Astrocyte (in vitro differentiated cells and primary cell): ENCODE results near the gene PLXDC2. TPM values are rescaled to one million over a fixed set of nuclear protein-coding genes. Genes with fewer than 3 reads are reported as not detected.

Experiments used
- DNase-seq: peaks from one replicate; pipeline ENCODE4 v3.0.0-alpha.2; 2010; ENCODE audit warnings: low read depth
- FAIRE-seq: peaks from 2 replicates; lab custom pipeline; 2011; peaks lifted over from hg19 to GRCh38; lab: Jason Lieb, UNC
- H2AFZ ChIP-seq: 2 replicates; pipeline ENCODE4 v1.6.0; 2012; ENCODE audit warnings: low read depth, low read length, inconsistent platforms
- H3K27ac ChIP-seq: 2 replicates; pipeline ENCODE4 v1.5.1; 2011; ENCODE audit warnings: low read depth, low read length, inconsistent platforms
- H3K27me3 ChIP-seq: 2 replicates; pipeline ENCODE4 v1.6.0; 2011; ENCODE audit warnings: low read length, inconsistent platforms; ENCODE audit not compliant: insufficient read depth
- H3K36me3 ChIP-seq: 2 replicates; pipeline ENCODE4 v1.5.1; 2011; ENCODE audit warnings: low read length, inconsistent platforms; ENCODE audit not compliant: insufficient read depth
- H3K4me1 ChIP-seq: 2 replicates; pipeline ENCODE4 v1.5.1; 2011; ENCODE audit warnings: low read length, inconsistent platforms; ENCODE audit not compliant: insufficient read depth
- H3K4me2 ChIP-seq: 2 replicates; pipeline ENCODE4 v1.6.0; 2012; ENCODE audit warnings: low read length, inconsistent platforms
- H3K4me3 ChIP-seq: 2 replicates; pipeline ENCODE4 v1.5.1; 2011; ENCODE audit warnings: low read depth, mild to moderate bottlenecking, low read length, inconsistent platforms; ENCODE audit not compliant: insufficient read depth
- H3K79me2 ChIP-seq: 2 replicates; pipeline ENCODE4 v1.6.0; 2012; ENCODE audit warnings: mild to moderate bottlenecking, low read length, inconsistent platforms; ENCODE audit not compliant: insufficient read depth
- H3K9ac ChIP-seq: 2 replicates; pipeline ENCODE4 v1.6.0; 2012; ENCODE audit warnings: mild to moderate bottlenecking, low read length, inconsistent platforms
- H3K9me3 ChIP-seq: 2 replicates; pipeline ENCODE4 v1.5.1; 2012; ENCODE audit warnings: low read depth, mild to moderate bottlenecking, low read length, inconsistent platforms; ENCODE audit not compliant: insufficient read depth
- H4K20me1 ChIP-seq: 2 replicates; pipeline ENCODE4 v1.6.0; 2012; ENCODE audit warnings: low read length, inconsistent platforms; ENCODE audit not compliant: insufficient read depth
- H3K27ac Mint-ChIP-seq: one replicate; pipeline ENCODE4 v1.8.0; 2021; ENCODE audit warnings: mild to moderate bottlenecking, mixed read lengths; ENCODE audit not compliant: unreplicated experiment
- H3K27me3 Mint-ChIP-seq: one replicate; pipeline ENCODE4 v1.8.0; 2021; ENCODE audit warnings: low read depth, mixed read lengths; ENCODE audit not compliant: unreplicated experiment
- H3K36me3 Mint-ChIP-seq: one replicate; pipeline ENCODE4 v1.8.0; 2021; ENCODE audit warnings: low read depth, mixed read lengths; ENCODE audit not compliant: unreplicated experiment
- H3K4me1 Mint-ChIP-seq: one replicate; pipeline ENCODE4 v1.8.0; 2021; ENCODE audit warnings: low read depth, mixed read lengths; ENCODE audit not compliant: unreplicated experiment
- H3K4me3 Mint-ChIP-seq: one replicate; pipeline ENCODE4 v1.8.0; 2021; ENCODE audit warnings: mild to moderate bottlenecking, moderate library complexity, mixed read lengths; ENCODE audit not compliant: unreplicated experiment
- H3K9me3 Mint-ChIP-seq: one replicate; pipeline ENCODE4 v1.8.0; 2021; ENCODE audit warnings: mild to moderate bottlenecking, mixed read lengths; ENCODE audit not compliant: unreplicated experiment
- CTCF ChIP-seq: IDR thresholded peaks from 2 replicates; pipeline ENCODE4 v1.5.1; 2011; ENCODE audit warnings: low read depth, mild to moderate bottlenecking, inconsistent platforms, low read length, moderate library complexity; ENCODE audit not compliant: insufficient read depth
- EZH2 ChIP-seq: IDR thresholded peaks from 2 replicates; pipeline ENCODE4 v1.6.1; 2012; ENCODE audit warnings: mild to moderate bottlenecking, low read length, inconsistent platforms; ENCODE audit not compliant: insufficient read depth
- total RNA-seq: library from RNA; stranded (reverse); gene quantifications from 2 replicates; pipeline ENCODE4 v1.2.1, GENCODE V29; 2021

PLXDC2 gene
- total RNA-seq, 1 donor from 2014 or later = 36.1 TPM

- Histone ChIP-seq H3K9ac (no peak overlapping the region), H3K36me3 (no peaks in the 10 kb centered on the region), H3K27ac (no peak overlapping the region), H3K4me3 (no peak overlapping the region), H3K27me3 (no peaks in the 10 kb centered on the region), H2AFZ (no peak overlapping the region), H3K9me3 (no peaks in the 10 kb centered on the region), H3K4me1 (no peaks in the 10 kb centered on the region), H3K79me2 (no peaks in the 10 kb centered on the region), H4K20me1 (no peaks in the 10 kb centered on the region), H3K4me2 (no peak overlapping the region)
- Mint-ChIP-seq H3K36me3 (peaks cover 3% of the 10 kb centered on the region), H3K27me3 (no peaks in the 10 kb centered on the region), H3K4me1 (peaks cover 6% of the 10 kb centered on the region), H3K9me3 (no peaks in the 10 kb centered on the region), H3K4me3 (no peak overlapping the region), H3K27ac (no peak overlapping the region)
- FAIRE-seq (no peak), DNase-seq (no peak)
- TF ChIP-seq CTCF (no peak), EZH2 (no peak)
Observed at GRCh38 chr10:19857876-19858275, 41.6 kb downstream of the PLXDC2 start.

- Mint-ChIP-seq H3K4me1 (no peaks in the 10 kb centered on the region), H3K4me3 (no peak overlapping the region), H3K9me3 (peaks cover 3% of the 10 kb centered on the region), H3K36me3 (peaks cover 3% of the 10 kb centered on the region), H3K27ac (no peak overlapping the region), H3K27me3 (no peaks in the 10 kb centered on the region)
- Histone ChIP-seq H3K4me1 (no peaks in the 10 kb centered on the region), H3K4me2 (no peak overlapping the region), H4K20me1 (peaks cover 3% of the 10 kb centered on the region), H3K4me3 (no peak overlapping the region), H3K9me3 (no peaks in the 10 kb centered on the region), H3K27ac (no peak overlapping the region), H3K79me2 (no peaks in the 10 kb centered on the region), H3K27me3 (no peaks in the 10 kb centered on the region), H3K36me3 (no peaks in the 10 kb centered on the region), H3K9ac (no peak overlapping the region), H2AFZ (no peak overlapping the region)
- FAIRE-seq (no peak), DNase-seq (no peak)
- TF ChIP-seq CTCF = no peak
- TF ChIP-seq EZH2 = no peak
Observed at GRCh38 chr10:19860107-19860506, 43.9 kb downstream of the PLXDC2 start.

GRCh38 chr10:19862811-19863515 is 46.7 kb downstream of the PLXDC2 start:
- H3K27ac ChIP-seq = no peak overlapping the region
- Mint-ChIP-seq H3K9me3 (peaks cover 7% of the 10 kb centered on the region), H3K4me1 (no peaks in the 10 kb centered on the region), H3K27me3 (no peaks in the 10 kb centered on the region), H3K36me3 (peaks cover 9% of the 10 kb centered on the region), H3K27ac (no peak overlapping the region), H3K4me3 (no peak overlapping the region)
- H4K20me1 ChIP-seq = peaks cover 3% of the 10 kb centered on the region
- no peaks in the 10 kb centered on the region for H3K4me1 ChIP-seq
- no peaks in the 10 kb centered on the region for H3K9me3 ChIP-seq
- H3K79me2 ChIP-seq = no peaks in the 10 kb centered on the region
- TF ChIP-seq CTCF = no peak
- TF ChIP-seq EZH2 = no peak
- H3K9ac ChIP-seq = no peak overlapping the region
- no peak for DNase-seq
- H3K36me3 ChIP-seq = no peaks in the 10 kb centered on the region
- H3K27me3 ChIP-seq = no peaks in the 10 kb centered on the region
- H2AFZ ChIP-seq = no peak overlapping the region
- H3K4me2 ChIP-seq = no peak overlapping the region
- H3K4me3 ChIP-seq = no peak overlapping the region
- no peak for FAIRE-seq
